ENCODE measurements around the gene CPNE5. TPM values are rescaled to one million over a fixed set of nuclear protein-coding genes. Genes with fewer than 3 reads are reported as not detected.

CPNE5 gene
- total and polyA plus RNA-seq, 4 donors, result 0.20 to 13.1 (median 7.9) TPM; not detected in 1

GRCh38 chr6:36841756-36842155 lies 2.5 kb upstream of the CPNE5 start:
- no peaks in the 10 kb centered on the region for H3K4me1 ChIP-seq (ENCODE audit: control insufficient read depth in 1 of 2, insufficient read depth in 2 of 2, low read length in 2 of 2)
- ATAC-seq (ENCODE audit: low FRiP score) (no peak), DNase-seq (no peak)
- no peaks in the 10 kb centered on the region for H3K36me3 ChIP-seq (ENCODE audit: control insufficient read depth in 1 of 2, insufficient read depth in 2 of 2, low read length in 1 of 2)
- H3K27me3 ChIP-seq (ENCODE audit: control insufficient read depth in 1 of 2, insufficient read depth in 2 of 2, low read length in 1 of 2), result no peaks in the 10 kb centered on the region
- H3K9me3 ChIP-seq (ENCODE audit: control insufficient read depth, low read length), result no peaks in the 10 kb centered on the region
- no peak overlapping the region for H3K27ac ChIP-seq (ENCODE audit: low read depth in 1 of 2, low read length in 2 of 2)
- intact Hi-C loops (cut with DNase I), result no loop called here
- 84 to 90% methylated on average over 2 of the region's 2 CpGs for WGBS, 2 donors
- H3K4me3 ChIP-seq (ENCODE audit: low read length in 2 of 2), result no peak overlapping the region

- intact Hi-C loops (cut with DNase I), result no loop called here
- Histone ChIP-seq H3K27ac (ENCODE audit: low read depth in 1 of 2, low read length in 2 of 2) (no peak overlapping the region), H3K9me3 (ENCODE audit: control insufficient read depth, low read length) (no peaks in the 10 kb centered on the region), H3K4me3 (ENCODE audit: low read length in 2 of 2) (peak overlapping the region in 1 of 2 donors; percentile 23), H3K4me1 (ENCODE audit: control insufficient read depth in 1 of 2, insufficient read depth in 2 of 2, low read length in 2 of 2) (no peaks in the 10 kb centered on the region), H3K27me3 (ENCODE audit: control insufficient read depth in 1 of 2, insufficient read depth in 2 of 2, low read length in 1 of 2) (no peaks in the 10 kb centered on the region), H3K36me3 (ENCODE audit: control insufficient read depth in 1 of 2, insufficient read depth in 2 of 2, low read length in 1 of 2) (no peaks in the 10 kb centered on the region)
- ATAC-seq (ENCODE audit: low FRiP score) (peak; percentile 59), DNase-seq (peak; percentile 58 to 86)
- 1 to 2% methylated on average over 42 to 44 of the region's 44 CpGs for WGBS, 2 donors
Observed at GRCh38 chr6:36840432-36841403, 1.5 kb upstream of the CPNE5 start.

GRCh38 chr6:36839749-36840431 lies 646 bp upstream of the CPNE5 start:
- peak; percentile 72 for ATAC-seq (ENCODE audit: low FRiP score)
- Histone ChIP-seq H3K36me3 (ENCODE audit: control insufficient read depth in 1 of 2, insufficient read depth in 2 of 2, low read length in 1 of 2) (no peaks in the 10 kb centered on the region), H3K27ac (ENCODE audit: low read depth in 1 of 2, low read length in 2 of 2) (no peak overlapping the region), H3K27me3 (ENCODE audit: control insufficient read depth in 1 of 2, insufficient read depth in 2 of 2, low read length in 1 of 2) (no peaks in the 10 kb centered on the region), H3K9me3 (ENCODE audit: control insufficient read depth, low read length) (no peaks in the 10 kb centered on the region), H3K4me1 (ENCODE audit: control insufficient read depth in 1 of 2, insufficient read depth in 2 of 2, low read length in 2 of 2) (no peaks in the 10 kb centered on the region), H3K4me3 (ENCODE audit: low read length in 2 of 2) (peak overlapping the region; percentile 23 to 24)
- WGBS, 2 donors, result 0 to 1% methylated on average over 20 to 70 of the region's 70 CpGs
- intact Hi-C loops (cut with DNase I), result no loop called here
- peak; percentile 62 to 87 for DNase-seq

- no peak overlapping the region for H3K27ac ChIP-seq (ENCODE audit: low read depth in 1 of 2, low read length in 2 of 2)
- no peaks in the 10 kb centered on the region for H3K4me1 ChIP-seq (ENCODE audit: control insufficient read depth in 1 of 2, insufficient read depth in 2 of 2, low read length in 2 of 2)
Observed at GRCh38 chr6:36837686-36838085, 1.6 kb downstream of the CPNE5 start.

GRCh38 chr6:36837022-36837339 lies 2.3 kb downstream of the CPNE5 start:
- ATAC-seq (ENCODE audit: low FRiP score) (no peak), DNase-seq (no peak)
- Histone ChIP-seq H3K27ac (ENCODE audit: low read depth in 1 of 2, low read length in 2 of 2) (no peak overlapping the region), H3K4me3 (ENCODE audit: low read length in 2 of 2) (no peak overlapping the region), H3K27me3 (ENCODE audit: control insufficient read depth in 1 of 2, insufficient read depth in 2 of 2, low read length in 1 of 2) (no peaks in the 10 kb centered on the region), H3K36me3 (ENCODE audit: control insufficient read depth in 1 of 2, insufficient read depth in 2 of 2, low read length in 1 of 2) (no peaks in the 10 kb centered on the region), H3K4me1 (ENCODE audit: control insufficient read depth in 1 of 2, insufficient read depth in 2 of 2, low read length in 2 of 2) (no peaks in the 10 kb centered on the region), H3K9me3 (ENCODE audit: control insufficient read depth, low read length) (no peaks in the 10 kb centered on the region)
- 93 to 98% methylated on average over 2 of the region's 2 CpGs for WGBS, 2 donors
- intact Hi-C loops (cut with DNase I), result no loop called here

More at GRCh38 chr6:36837686-36838085, 1.6 kb downstream of the CPNE5 start:
- DNase-seq (no peak), ATAC-seq (ENCODE audit: low FRiP score) (no peak)
- Histone ChIP-seq H3K36me3 (ENCODE audit: control insufficient read depth in 1 of 2, insufficient read depth in 2 of 2, low read length in 1 of 2) (no peaks in the 10 kb centered on the region), H3K4me3 (ENCODE audit: low read length in 2 of 2) (no peak overlapping the region), H3K27me3 (ENCODE audit: control insufficient read depth in 1 of 2, insufficient read depth in 2 of 2, low read length in 1 of 2) (no peaks in the 10 kb centered on the region), H3K9me3 (ENCODE audit: control insufficient read depth, low read length) (no peaks in the 10 kb centered on the region)
- WGBS, 2 donors, result 97 to 99% methylated on average over 6 of the region's 6 CpGs
- intact Hi-C loops (cut with DNase I), result no loop called here

GRCh38 chr6:36836111-36837021 lies 2.9 kb downstream of the CPNE5 start:
- DNase-seq, result no peak
- no peaks in the 10 kb centered on the region for H3K27me3 ChIP-seq (ENCODE audit: control insufficient read depth in 1 of 2, insufficient read depth in 2 of 2, low read length in 1 of 2)
- no peaks in the 10 kb centered on the region for H3K36me3 ChIP-seq (ENCODE audit: control insufficient read depth in 1 of 2, insufficient read depth in 2 of 2, low read length in 1 of 2)
- H3K9me3 ChIP-seq (ENCODE audit: control insufficient read depth, low read length), result no peaks in the 10 kb centered on the region
- H3K4me3 ChIP-seq (ENCODE audit: low read length in 2 of 2), result no peak overlapping the region
- no peak for ATAC-seq (ENCODE audit: low FRiP score)
- no peak overlapping the region for H3K27ac ChIP-seq (ENCODE audit: low read depth in 1 of 2, low read length in 2 of 2)
- 90 to 92% methylated on average over 3 of the region's 3 CpGs for WGBS, 2 donors
- intact Hi-C loops (cut with DNase I), result no loop called here
- H3K4me1 ChIP-seq (ENCODE audit: control insufficient read depth in 1 of 2, insufficient read depth in 2 of 2, low read length in 2 of 2), result no peaks in the 10 kb centered on the region

- Histone ChIP-seq H3K27me3 (ENCODE audit: control insufficient read depth in 1 of 2, insufficient read depth in 2 of 2, low read length in 1 of 2) (no peaks in the 10 kb centered on the region), H3K27ac (ENCODE audit: low read depth in 1 of 2, low read length in 2 of 2) (no peak overlapping the region), H3K36me3 (ENCODE audit: control insufficient read depth in 1 of 2, insufficient read depth in 2 of 2, low read length in 1 of 2) (no peaks in the 10 kb centered on the region), H3K9me3 (ENCODE audit: control insufficient read depth, low read length) (no peaks in the 10 kb centered on the region), H3K4me3 (ENCODE audit: low read length in 2 of 2) (no peak overlapping the region), H3K4me1 (ENCODE audit: control insufficient read depth in 1 of 2, insufficient read depth in 2 of 2, low read length in 2 of 2) (peaks cover 0 to 3% of the 10 kb centered on the region in 2 donors)
- DNase-seq (no peak), ATAC-seq (ENCODE audit: low FRiP score) (no peak)
- intact Hi-C loops (cut with DNase I), result no loop called here
- 61 to 65% methylated on average over 17 of the region's 17 CpGs for WGBS, 2 donors
Observed at GRCh38 chr6:36834576-36835341, 4.5 kb downstream of the CPNE5 start.

Data from aorta (tissue), 5 donors.